GM18861 (cell line): ENCODE data around the gene NDUFB10.
"Not testable (repeated sequence)": the region's sequence is repeated elsewhere in the genome, so short reads cannot be mapped to it uniquely, and the experiment has no call there.

Experiments
- ATAC-seq: cut with Tn5 transposase; IDR thresholded peaks from one replicate; pipeline ENCODE4 v1.9.1; 2021; ENCODE audit not compliant: unreplicated experiment

The NDUFB10 gene

GRCh38 chr16:1959269-1960039, at the start of gene NDUFB10:
Gene NDUFB10, plus strand, starts transcription at chr16:1959538. Its CDS starts 87 bp downstream, at chr16:1959625.
- ATAC-seq = peak; percentile 70

DNA sequence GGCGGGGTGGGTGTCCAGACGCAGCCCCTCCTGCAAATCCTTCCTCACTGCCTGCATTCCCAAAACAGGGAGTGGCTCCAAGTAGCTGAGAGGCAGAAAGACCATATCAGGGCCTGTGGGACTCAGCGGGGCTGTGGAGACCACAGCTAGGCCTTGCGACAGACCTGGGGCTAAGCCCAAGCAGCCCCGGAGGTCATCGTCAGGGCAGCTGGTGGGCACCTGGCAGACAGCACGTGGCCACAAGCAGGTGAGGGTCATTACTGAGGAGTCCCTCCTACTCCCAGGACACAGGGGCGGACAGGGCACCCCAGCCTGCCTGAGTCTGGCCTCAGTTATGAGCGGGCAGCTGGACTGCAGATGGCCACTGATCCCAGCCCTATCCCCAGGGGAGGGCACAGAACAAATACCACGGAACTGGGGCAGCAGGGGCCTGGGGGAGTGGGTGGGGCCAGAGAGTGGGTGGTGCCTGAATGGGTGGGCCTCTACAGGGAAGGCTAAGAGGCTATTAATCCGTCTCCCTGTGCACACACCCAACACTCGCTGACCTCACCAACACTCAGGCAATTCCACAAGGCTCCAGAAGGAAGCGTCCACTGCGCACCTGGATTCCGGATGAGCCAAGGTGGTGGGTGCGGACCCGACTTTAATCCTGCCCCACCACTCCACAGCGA, 49.6 kb upstream of the NDUFB10 start:
- ATAC-seq = no peak

- no peak for ATAC-seq
Measured at GRCh38 chr16:1911467-1912214, 47.7 kb upstream of the NDUFB10 start.

GRCh38 chr16:1912215-1912543, 47.2 kb upstream of the NDUFB10 start:
- no peak for ATAC-seq

DNA sequence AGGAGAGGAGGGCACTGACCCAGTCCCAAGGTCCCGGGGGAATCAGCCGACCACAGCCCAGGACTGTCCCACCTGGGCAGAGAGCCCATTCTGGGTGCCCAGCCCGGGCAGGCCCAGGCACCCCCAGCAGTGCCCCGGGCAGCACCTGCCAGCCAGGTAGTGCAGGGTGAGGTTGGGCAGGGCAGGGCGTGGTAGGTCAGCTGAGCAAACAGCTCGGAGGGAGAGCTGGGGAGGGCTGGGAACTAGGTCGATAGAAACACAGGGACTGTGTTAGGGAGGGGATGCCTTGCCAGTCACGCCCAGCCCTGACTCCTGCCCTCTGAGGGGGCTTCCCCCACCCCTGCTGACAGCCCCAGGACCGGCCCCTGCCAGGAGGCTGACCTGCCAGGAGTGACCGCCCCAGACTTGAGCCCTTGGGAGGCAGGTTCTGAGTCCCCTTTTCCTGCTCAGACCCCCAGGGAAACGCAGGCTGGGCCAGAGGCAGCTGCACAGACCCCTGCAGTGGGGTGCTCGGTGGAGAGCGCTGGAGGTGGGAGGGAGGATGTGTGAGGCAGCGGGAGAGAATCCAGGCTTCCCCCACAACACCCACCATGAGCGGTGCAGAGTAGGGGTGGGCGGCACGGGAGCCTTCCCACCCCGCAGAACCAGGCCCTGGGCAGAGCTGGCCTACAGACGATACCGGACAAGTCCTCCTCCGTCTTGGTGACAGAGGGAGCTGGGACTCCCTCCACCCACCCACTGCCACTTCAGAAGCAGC, 45.8 kb upstream of the NDUFB10 start:
- no peak for ATAC-seq

DNA sequence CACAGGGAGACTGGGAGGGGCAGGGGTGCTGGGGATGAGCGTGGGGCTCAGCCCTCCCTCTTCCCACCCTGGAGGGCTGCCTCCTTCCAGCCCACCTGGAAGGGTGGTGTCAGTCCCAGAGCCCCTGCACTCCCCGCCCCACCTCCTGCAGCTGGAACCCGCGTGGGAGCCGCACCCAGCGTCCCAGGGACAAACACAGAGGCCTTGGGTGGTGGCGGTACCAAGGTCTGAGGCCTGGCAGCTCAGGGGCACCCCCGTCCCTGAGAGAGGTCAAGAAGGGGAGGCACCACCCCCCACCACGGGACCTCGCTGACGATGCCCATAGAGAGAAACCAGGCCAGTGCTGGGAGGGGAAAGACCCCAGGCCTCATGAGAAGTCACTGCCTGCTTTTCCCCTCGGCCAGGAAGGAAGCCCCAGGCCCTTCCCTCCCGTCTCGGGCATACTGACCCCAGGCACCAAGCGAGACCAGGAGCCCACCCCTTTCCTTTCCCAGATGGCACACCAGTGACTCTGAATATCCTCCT, 45.2 kb upstream of the NDUFB10 start:
- no peak for ATAC-seq

DNA sequence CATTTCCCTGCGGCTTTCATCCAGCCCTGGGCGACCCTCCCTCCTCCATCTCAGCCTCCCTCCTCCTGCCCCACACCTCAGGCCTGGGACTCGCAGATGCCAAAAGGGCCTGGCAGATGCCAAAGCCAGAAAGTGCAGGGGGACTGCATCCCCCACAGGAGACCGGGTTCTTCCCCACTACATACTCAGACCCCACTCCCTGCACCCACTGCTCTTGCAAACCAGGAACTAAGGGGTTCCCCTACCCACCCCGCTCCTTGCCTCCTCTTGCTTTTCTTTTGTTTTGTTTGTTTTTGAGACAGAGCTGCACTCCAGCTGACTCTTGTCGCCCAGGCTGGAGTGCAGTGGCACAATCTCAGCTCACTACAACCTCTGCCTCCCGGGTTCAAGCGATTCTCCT, 44.4 kb upstream of the NDUFB10 start:
- no peak for ATAC-seq

- ATAC-seq = no peak
Measured at GRCh38 chr16:1915732-1916639, 43.4 kb upstream of the NDUFB10 start.

DNA sequence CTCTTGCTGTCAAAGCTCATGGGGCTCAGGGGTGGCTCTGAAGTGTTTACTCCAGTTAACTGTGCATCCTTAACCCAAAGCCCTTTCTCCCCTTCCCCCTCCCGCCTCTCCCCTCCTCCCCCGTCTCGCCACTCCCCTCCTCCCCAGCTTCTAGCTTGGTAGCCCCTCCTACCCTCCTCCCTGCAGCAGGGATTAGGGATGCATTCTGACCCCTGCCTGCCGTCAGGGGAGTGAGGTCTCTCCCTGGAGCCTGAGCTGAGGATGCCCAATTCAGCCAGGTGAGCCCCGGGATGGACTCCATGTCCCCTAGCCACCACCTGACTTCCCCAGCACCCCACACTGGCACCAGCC, 42.7 kb upstream of the NDUFB10 start:
- no peak for ATAC-seq

- no peak for ATAC-seq
Measured at GRCh38 chr16:1917056-1917664, 42.2 kb upstream of the NDUFB10 start.

DNA sequence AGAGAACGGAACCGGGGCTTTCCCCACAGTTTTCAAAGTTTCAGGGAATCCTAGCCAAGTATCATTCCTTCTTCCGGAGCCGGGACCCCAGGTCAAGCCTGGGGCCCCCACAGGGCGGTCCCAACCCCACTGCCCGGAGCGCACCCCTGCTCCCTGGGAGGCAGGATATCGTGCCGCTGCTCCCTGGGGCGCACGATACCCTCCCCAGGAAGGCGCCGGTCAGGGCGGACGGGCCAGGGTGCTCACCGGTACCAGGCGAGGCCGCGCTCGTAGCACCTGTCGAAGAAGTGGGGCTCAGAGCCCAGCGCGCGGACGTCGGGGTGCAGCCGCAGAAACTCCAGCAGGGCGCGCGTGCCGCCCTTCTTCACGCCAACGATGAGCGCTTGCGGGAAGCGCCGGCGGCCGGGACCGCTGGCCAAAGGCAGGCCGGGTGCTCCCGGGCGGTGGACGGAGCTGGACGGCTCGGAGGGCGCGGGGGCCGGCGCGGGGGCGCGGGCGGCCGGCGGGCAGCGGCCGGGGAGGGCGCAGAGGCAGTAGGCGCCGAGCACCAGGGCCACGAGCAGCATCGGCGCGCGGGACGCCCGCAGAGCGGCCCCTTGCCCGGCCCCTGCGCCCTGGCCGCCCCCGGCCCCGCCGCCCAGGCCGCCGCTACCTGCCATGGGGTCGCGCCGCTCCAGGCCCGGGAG, 41.5 kb upstream of the NDUFB10 start:
- ATAC-seq = no peak

GRCh38 chr16:1918351-1919326, 40.7 kb upstream of the NDUFB10 start, which contains the start of gene HS3ST6:
Gene HS3ST6, minus strand, starts transcription at chr16:1918415. Its CDS starts 92 bp downstream, at chr16:1918323.
- no peak for ATAC-seq

DNA sequence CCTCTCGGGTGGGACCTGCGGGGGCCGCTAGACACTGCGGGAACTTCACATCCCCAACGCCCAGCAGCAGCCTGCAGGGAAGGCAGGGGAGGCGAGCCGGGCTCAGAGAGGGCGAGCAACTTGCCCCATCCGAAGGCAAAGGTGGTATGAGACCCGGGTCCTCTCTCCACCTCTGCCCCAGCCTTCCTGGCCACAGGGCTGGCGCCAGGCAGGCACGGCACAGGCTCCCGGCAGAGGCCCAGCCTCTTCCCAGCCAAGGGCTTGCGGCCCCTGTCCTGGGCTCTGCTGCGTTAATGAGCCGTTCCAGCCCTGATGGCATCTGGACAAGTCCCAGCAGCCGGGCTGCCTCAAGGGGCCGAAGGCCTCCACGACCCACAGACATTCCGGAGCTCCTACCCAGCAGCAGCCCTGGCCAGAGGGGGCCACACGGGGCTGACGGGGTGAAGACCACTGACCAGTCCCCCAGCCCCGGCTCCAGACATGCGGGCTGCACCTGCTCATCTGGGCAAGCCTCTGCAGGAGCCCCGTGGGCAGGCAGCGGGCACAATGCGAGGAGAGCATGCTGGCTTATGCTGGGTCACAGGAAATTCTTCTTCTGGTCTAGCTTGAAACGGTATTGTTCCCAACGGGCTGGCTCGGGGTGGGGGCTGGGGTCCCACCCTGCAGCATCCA, 39.9 kb upstream of the NDUFB10 start:
- ATAC-seq = no peak

GRCh38 chr16:1920122-1920521, 39.2 kb upstream of the NDUFB10 start:
- not testable (repeated sequence) for ATAC-seq

- ATAC-seq = no peak
Measured at GRCh38 chr16:1920727-1921171, 38.6 kb upstream of the NDUFB10 start.

- no peak for ATAC-seq
Measured at GRCh38 chr16:1922357-1922756, 37.0 kb upstream of the NDUFB10 start.
